ENCODE results near the gene DLG2.

- TF ChIP-seq, protein P1, sequence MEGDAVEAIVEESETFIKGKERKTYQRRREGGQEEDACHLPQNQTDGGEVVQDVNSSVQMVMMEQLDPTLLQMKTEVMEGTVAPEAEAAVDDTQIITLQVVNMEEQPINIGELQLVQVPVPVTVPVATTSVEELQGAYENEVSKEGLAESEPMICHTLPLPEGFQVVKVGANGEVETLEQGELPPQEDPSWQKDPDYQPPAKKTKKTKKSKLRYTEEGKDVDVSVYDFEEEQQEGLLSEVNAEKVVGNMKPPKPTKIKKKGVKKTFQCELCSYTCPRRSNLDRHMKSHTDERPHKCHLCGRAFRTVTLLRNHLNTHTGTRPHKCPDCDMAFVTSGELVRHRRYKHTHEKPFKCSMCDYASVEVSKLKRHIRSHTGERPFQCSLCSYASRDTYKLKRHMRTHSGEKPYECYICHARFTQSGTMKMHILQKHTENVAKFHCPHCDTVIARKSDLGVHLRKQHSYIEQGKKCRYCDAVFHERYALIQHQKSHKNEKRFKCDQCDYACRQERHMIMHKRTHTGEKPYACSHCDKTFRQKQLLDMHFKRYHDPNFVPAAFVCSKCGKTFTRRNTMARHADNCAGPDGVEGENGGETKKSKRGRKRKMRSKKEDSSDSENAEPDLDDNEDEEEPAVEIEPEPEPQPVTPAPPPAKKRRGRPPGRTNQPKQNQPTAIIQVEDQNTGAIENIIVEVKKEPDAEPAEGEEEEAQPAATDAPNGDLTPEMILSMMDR (IDR thresholded peaks at IDR 0.05; ENCODE audit: insufficient read depth, low read depth, low read length) = no peak
- no peak for TF ChIP-seq EZH2 (IDR thresholded peaks at IDR 0.05; ENCODE audit: insufficient read depth, low read length)
Measured at GRCh38 chr11:83914995-83915394, 1712.1 kb downstream of the DLG2 start.
